ENCODE measurements around the gene HTRA3.

HTRA3 gene

DNA sequence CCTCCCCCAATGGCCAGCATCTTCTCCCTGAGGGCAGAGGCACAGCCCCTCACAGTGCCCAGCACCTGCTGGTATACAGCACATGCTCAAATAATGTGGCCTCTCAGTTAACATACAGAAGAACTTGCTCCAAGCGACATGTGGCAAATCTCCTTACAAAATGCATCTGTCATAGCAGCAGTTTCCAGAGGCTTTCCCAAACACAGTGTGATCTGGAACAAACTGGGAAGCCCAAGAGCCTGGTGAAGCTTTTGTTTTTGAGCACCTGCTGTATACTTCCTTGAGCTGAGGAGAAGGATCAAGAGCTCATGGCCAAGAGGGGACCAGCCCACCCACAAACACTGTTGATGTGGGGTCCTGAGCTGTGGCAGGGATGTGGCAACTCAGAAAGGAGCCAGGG, 34.8 kb upstream of the HTRA3 start:
- DNase-seq, result no peak

DNA sequence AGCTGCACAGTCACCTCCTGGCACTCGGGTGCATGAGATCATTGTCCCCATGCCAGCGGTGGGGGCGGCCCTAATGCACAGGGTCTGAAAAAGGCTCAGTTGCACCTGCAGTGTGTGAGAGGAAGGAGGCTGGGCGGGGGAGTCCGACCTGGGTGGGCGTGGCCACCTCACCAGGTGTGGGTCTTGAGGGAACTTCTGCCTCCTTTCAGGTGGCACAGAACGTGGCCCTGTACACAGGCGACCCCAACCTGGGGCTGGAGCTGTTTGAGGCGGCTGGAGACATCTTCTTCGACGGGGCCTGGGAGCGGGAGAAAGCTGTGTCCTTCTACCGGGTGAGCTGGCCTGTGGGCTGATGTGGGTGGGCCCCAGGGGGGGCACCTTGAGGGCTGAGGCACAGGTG, 34.3 kb upstream of the HTRA3 start:
- DNase-seq, result no peak

DNA sequence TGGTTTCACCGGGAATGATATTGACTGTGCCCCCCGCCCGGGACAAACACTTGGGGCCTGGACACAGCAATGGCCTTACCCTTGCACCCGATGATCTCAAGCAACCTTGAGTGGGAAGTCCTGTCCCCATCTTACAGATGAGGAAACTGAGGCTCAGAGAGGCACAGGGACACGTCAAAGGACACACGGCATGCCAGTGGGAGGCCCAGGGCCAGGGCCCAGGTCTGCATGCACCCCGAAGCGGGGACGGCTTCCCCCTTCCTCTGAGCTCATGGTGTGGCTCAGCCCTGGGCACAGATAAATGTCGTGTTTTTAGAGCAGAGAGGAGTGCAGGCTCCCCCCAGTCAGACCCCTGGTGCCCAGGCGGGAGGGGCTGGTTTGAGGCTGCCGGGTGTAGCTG, 33.9 kb upstream of the HTRA3 start:
- DNase-seq, result no peak

GRCh38 chr4:8236106-8236919, 33.2 kb upstream of the HTRA3 start:
- no peak for DNase-seq

- no peak for DNase-seq
Measured at GRCh38 chr4:8236920-8237195, 32.7 kb upstream of the HTRA3 start.

- no peak for DNase-seq
Measured at GRCh38 chr4:8237256-8237989, 32.1 kb upstream of the HTRA3 start.

DNA sequence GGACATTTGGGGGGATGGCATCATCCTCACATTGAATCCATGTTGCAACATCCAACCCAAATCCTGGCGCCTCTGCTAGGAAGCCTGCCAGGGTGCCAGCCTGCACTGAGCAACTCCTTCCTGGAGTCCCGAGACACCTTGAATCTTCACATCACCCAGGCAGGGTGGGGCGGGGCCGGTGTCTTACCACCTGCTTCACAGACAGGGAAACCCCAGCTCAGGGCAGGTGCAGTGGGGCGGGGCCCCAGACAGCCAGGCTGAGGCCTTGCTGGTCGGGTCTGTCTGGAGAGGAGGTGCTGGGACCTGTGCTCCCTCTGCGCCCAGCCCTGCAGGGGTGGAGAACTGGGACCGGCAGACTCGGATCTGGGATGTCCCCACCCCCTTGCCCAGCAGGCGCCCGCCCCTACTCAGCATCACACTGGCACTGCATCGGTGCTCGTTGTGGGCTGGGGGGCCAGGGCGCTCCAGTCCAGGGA, 31.5 kb upstream of the HTRA3 start:
- DNase-seq, result no peak

- no peak for DNase-seq
Measured at GRCh38 chr4:8238515-8239053, 31.0 kb upstream of the HTRA3 start.

- no peak for DNase-seq
Measured at GRCh38 chr4:8239226-8239625, 30.3 kb upstream of the HTRA3 start.

GRCh38 chr4:8239661-8240060, 29.9 kb upstream of the HTRA3 start:
- DNase-seq, result no peak

DNA sequence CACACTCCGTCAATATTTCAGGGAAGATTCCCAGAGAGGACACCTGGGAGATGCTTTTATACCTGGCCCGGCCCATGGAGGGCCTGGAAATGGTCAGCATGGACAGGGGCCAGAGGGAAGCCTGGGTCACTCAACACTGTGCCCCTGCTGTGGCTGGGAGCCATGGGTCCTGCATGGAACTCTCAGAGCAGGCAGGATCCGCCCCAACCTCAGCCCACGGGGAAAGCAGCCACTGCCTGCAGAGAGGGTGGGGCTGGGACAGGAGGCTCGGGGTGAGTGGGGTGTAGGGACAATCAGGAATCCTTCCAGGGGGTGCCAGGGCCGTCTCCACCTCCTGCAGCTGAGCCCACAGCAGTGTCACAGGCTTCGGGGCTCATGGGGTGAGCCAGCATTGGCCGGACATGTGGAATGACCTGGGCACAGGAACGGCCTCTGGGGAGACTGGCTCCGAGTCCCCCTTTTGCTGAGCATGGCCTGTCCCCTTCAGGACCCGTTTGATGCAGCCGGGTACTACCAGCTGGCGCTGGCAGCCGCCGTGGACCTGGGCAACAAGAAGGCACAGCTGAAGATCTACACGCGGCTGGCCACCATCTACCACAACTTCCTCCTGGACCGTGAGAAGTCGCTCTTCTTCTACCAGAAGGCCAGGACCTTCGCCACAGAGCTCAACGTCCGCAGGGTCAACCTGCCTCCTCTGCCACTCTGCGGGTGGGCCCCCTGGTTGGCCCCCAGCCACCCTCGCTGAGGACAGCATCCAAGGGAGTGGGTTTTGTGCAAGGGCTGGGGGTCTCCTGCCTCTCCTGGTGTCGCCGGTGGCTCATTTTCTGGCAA, 29.1 kb upstream of the HTRA3 start:
- DNase-seq, result no peak

DNA sequence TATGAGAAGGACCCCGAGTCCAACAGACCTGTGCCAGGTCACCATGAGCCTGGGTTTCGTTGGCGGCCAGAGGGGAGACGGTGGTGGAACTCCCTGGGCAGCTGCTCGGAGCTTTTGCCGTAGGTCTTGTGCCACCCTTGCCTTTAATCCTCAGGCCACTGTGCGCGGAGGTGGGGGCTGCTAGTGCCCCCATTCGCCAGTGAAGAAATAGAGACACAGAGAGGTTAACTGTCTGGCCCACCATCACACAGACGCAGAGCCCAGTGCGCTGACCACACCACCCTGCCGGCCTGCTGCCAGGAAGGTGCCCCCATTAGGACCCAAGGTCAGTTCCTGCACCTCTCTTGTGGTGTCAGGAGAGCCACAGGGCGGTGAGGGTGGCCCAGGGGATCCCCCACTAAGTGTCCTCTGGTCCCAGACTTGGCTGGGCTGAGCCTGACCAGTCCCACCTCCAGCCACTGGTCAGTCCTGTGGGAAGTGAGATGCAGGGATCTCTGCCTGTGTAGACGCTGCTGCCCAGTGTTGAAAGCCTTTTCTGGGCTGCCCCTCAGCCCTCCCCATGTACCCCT, 28.3 kb upstream of the HTRA3 start:
- DNase-seq, result no peak

DNA sequence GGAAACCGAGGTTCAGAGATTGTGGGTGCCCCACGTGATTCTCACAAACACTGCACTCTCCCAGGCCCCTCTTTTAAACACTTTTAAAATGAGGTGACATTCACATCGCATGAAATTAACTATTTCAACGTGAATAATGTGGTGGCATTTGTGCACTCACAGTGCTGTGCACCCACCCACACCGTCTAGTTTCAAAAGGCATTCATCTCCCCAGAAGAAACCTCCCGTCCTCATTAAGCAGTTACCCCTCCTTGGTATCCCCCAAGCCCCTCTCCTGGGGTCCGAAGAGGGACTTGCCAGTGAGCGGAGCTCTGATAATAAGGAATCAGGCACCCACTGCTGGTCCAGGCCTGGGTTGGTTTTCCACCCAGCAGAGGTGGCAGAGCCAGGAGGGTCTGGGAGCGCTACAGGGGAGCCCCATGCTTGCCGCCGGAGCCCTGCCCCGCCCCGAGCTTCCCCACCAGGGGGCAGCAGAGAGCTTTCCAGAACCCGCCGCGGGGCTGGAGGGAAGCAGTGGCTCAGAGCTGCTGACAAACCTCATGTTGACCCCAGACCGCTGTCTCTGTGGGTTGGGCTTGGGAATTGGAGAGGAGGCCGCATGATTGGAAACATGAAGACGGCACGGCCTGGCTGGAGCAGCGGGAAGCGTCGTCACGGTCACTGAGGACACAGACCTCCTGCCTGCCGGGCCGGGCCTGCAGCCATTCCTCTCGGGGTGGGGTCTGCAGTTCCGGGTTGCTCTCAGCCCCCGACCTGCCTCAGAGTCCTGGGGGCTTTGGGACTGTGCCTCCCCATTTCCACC, 27.5 kb upstream of the HTRA3 start:
- DNase-seq, result peak in 13 of 14 donors; percentile 7 to 85 (median 60)

GRCh38 chr4:8242782-8243560, 26.6 kb upstream of the HTRA3 start:
- no peak for DNase-seq

GRCh38 chr4:8244001-8244757, 25.4 kb upstream of the HTRA3 start:
- DNase-seq, result no peak

GRCh38 chr4:8244931-8245460, 24.6 kb upstream of the HTRA3 start:
- DNase-seq, result no peak

GRCh38 chr4:8245884-8246833, 23.4 kb upstream of the HTRA3 start:
- DNase-seq, result no peak

Data from C1 segment of cervical spinal cord (tissue), 14 donors.